Measurements from ENCODE around the gene CSNK2A3.
"Not testable (repeated sequence)": the region's sequence is repeated elsewhere in the genome, so short reads cannot be mapped to it uniquely, and the experiment has no call there.

The CSNK2A3 gene

DNA sequence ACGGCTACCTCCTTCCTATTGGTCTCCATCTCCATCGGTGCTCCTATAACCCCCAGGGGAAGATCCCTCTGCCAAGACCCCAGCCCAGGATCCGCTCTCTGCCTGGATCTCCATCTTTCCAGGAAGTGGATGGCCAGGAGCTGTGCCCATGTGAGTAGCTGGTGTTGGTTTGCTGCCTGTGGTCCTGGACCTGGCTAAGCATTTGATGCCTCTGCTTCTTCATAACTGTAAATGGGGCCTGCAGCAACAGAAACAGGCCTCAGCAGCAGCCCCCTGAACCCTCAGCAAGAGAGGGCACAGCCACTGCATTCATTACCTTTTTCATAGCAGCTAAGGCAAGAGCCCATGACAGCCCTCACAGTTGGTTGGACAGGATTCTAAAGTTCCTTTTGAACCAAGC, 26.6 kb upstream of the CSNK2A3 start:
- DNase-seq, result no peak

DNA sequence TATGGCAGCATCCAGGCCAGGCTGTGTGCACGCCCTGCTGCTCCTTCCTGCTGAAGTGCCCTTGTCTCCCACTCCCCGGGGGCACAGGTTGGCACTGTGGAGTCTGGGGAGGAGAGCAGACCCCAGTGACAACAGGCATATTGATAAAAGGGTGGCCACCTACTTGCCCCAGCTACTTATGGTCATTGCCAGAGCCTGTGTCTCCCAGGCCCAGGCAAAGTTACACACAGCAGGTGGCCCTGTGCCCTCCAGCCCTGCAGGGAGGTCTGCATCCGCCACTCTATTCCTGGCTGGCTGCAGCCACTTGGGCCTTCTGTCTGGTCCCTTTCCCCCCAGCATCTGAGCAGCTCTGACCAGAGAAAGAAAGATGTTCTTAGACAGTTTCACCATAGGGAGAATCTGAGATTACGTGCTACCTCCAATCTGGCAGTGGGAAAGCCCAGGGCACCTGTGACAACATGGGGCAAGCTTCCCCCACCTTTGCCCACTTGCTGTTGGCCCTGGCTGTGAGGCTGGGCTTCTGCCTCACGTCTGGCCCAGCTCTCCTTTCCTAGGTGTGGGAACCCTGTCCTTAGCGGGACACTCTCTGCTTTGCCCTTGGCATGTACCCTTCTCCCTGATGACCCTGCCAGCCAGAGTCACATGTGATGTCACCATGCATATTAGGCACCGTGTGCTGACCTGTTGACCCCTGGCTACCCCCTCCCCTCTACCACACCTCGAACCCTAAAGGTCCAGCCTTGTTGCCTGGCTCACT, 25.3 kb upstream of the CSNK2A3 start:
- DNase-seq, result no peak

- no peak for DNase-seq
Measured at GRCh38 chr11:11374358-11375148, 21.5 kb upstream of the CSNK2A3 start.

DNA sequence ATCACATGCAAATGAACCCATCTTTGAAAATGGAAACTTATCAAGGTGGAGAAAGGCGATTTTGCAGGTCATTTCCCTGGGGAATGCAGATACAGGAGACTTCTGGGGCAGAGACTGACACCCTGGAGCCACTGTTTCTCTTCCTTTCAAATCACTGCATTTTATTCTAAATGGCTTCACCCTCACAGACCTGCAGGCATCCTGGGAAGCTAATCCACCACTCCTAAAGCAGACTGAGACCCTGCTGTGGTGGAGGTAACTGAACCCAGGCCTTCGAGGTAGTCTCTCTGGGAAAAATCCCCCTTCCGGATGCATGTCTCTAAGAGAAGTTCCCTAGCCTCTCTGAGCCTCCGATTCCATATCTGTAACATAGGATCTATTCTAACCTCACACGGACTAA, 20.9 kb upstream of the CSNK2A3 start:
- DNase-seq, result no peak

DNA sequence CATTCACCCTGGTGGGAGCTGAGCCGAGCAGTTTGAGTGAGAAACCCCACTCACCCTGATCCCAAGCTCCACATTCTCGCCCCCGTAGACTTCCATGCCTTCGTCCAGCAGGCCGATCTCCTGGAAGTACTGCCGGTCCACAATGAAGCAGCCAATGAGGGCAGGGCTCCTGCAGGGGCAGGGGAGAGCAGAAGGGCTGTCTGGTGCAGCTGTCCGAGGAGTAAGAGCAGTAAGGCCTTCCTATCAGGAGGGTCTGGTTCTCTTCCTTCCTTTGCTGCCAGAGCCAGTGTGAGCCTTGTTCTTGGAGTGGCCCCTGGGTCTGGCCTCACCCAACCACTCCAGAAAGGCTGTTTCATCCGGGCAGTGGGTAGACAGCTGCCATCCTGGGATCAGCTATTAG, 19.4 kb upstream of the CSNK2A3 start:
- no peak for DNase-seq

DNA sequence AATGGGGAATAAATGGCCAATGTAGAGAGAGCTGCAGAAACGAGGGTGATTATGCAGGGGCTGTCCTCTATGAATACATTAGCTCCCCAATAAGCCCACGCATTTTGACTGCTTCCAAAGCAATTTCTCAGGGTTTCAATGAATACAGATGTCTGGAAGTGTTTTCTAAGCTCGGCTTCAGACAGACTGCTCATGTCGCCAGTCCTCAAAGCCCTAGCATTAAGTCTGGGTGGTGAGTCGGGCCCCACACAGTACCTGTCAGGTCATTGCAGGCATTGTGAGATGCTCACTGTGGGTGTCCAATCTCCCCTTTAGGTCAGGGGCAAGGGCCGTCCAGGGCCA, 17.9 kb upstream of the CSNK2A3 start:
- no peak for DNase-seq

DNA sequence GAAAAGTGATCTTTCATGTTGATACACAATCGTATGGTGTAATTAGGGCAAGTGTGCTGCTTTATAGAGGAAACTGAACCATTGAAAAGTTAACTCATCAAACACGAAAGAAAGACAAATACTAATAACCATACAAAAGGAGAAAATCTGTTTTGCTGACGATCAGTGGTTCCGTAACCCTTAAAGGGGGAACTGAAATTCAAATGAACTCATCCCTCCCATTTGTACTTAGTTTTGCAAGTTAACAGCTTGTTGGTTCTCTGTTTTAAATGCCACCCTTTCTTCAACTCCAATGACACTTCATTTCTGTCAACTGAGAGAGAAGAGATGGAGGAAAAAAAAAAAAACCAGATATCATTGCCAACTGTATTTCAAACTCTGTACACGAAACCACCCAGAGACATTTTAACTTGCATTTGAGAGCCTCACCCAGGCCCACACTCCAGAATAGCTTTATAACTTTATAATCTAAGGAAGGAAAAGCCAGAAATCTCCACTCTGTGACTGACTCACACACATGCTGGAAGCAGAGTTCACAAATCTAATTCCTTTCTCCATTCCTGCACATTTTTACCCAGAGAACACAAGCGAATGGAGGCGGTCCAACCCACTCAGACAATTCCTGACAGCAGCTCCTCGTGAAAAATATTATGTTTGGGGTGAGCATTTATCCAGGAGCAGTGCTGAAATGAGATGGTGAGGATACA, 17.4 kb upstream of the CSNK2A3 start:
- no peak for DNase-seq

GRCh38 chr11:11366793-11367192, 13.7 kb upstream of the CSNK2A3 start:
- no peak for DNase-seq

- no peak for DNase-seq
Measured at GRCh38 chr11:11363674-11364073, 10.6 kb upstream of the CSNK2A3 start.

- DNase-seq, result no peak
Measured at GRCh38 chr11:11359611-11360010, 6.6 kb upstream of the CSNK2A3 start.

GRCh38 chr11:11356842-11357241, 3.8 kb upstream of the CSNK2A3 start:
- no peak for DNase-seq

GRCh38 chr11:11351851-11352250, 1.2 kb downstream of the CSNK2A3 start:
- DNase-seq, result not testable (repeated sequence)

- no peak for DNase-seq
Measured at GRCh38 chr11:11351042-11351586, 1.9 kb downstream of the CSNK2A3 start.

DNA sequence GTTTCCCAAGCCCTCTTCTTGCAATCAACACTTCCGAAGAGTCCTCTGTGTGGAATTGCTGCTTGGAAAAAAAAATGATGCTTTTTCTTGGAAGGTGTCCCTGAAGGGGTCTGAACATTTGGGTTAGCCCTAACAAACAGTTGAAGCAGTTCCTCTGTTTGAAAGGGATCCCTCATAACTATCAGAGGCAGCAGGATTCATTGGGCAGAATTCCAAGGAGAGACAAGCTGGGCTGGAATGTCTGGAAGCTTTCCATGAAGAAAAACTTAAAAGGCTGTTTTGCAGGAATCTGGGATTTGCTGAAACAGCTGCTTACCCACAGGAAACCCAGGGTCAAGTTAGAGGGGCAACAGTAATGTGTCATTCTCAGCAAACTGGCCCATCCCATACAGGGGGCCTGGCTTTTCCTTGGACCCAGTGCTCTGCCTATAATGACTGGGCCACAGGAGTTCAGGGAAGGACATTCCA, 3.1 kb downstream of the CSNK2A3 start:
- DNase-seq, result peak; percentile 53

DNA sequence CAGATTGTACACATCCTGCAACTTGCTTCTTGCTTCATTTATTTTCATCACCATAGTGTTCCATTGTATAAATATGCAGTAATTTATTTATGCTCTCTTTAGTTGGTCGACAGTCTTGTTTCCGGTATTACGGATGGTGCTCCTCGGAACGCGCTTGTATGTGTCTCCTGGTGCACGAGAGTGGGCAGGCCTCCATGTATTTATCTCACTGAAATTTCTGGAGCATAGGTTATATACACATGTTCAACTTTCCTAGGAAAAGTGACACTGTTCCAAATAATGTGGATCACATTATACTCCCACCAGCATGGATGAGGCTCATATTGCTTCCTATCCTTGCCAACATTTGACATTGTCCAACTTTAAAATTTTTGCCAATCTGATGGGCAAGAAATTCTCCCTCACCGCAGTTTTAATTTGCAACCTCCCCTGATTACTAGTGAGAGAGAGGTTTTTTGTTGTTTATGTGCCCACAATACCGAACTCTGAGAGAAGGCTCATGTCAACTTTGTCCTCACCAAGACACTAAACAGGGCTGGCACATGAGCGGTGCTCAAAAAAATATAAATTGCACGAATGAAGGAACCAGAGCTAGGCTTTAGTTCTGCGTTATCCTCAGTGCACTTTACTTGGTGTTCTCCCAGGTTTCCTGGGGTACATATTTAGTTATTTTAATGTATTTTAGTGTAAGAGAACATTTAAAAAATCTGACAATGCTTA, 3.8 kb downstream of the CSNK2A3 start:
- no peak for DNase-seq

- DNase-seq, result no peak
Measured at GRCh38 chr11:11348303-11348702, 4.7 kb downstream of the CSNK2A3 start.

- peak; percentile 88 for DNase-seq
Measured at GRCh38 chr11:11347592-11347991, 5.5 kb downstream of the CSNK2A3 start.

DNA sequence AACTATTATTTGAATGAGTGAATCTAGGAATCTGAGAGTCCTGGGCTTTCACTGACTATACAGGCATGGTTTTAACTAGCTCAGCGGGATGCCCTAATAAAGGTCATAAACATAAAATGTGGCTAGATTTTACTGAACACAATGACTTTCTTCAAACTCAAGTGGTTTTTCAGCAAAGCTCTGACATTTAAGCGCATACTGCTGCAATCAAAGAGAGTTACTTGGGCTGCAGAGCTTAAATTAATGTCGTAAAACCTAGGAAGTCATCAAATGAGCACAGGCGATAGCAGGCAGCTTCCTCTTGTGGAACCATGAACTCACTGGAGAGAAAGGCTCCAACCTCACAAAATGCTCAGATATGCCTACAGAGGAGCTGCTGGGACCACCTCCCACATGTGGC, 6.7 kb downstream of the CSNK2A3 start:
- DNase-seq, result no peak

GRCh38 chr11:11345099-11345498, 8.0 kb downstream of the CSNK2A3 start:
- no peak for DNase-seq

DNA sequence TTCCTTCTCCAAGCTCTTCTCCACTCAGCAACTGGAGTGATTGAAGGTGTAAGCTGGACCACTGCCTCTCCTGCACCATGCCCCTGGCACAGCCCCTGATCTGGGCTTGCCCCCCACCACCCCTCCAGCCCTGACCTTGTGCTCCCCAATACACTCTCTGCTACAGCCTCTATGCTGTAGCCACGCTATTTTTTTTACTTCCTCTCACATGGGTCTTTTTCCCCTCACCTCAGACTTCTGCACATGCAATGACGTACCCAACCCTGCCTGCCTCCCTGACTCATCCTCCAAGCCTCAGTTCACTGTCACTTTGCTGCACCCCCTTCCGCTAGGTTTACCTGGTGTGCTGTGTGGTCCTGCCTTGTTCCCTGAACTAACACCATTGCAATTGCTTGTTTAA, 9.0 kb downstream of the CSNK2A3 start:
- DNase-seq, result no peak

DNA sequence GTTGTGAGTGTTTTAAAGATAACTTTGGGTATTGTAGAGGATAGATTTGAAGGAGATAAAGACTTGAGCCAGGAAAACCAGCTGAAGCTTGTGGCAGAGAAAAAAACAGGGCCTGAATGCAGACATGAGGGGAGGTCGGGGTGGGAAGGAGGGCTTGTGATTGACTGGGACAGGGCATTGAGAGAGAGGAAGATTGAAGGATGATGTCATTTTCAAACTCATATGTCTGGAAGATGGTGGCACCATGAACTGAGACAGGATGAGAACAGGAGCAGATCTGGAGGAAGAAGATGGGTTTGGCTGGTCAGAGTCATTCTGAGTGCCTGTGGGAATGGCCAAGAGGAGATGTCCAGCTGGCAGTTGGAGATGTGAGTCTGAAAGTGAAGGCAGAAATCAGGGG, 14.7 kb downstream of the CSNK2A3 start:
- DNase-seq, result no peak

DNA sequence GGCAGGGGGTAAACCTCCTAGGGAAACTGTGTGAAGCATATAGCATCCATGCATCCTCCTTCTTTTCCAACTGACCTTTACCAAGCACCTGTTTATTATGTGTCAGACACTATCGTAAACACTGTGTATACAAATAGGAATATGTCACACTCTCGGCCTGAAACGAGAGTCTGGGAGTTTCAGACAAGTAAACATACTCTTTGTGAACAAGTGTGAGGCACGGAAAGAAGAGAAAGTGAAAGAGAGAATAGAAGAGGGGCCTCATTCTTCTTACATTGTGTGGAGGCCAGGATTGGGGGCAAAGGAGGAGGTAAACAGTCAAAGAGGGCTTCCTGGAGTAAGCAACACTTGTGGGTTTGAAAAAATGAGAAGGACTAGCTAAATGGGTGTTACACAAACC, 16.4 kb downstream of the CSNK2A3 start:
- DNase-seq, result no peak

DNA sequence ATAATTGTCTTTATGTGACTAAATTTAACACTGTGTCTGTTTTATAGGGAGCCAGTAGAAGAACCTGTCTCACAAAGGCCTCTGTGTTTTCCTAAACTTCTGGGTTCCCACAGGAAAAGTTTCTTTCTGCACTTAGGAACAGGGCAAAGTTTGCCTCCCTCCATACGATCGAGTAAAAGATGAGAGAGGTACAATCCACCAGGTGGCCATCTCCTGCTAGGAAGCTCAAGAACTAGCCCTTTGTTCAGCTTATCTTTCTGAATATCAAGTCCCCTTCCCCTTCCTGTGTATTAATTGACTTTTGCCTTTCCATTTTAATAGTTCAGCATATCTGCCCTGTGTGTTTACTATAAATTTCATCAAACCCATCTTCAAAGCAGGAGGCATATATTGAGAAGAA, 18.0 kb downstream of the CSNK2A3 start:
- no peak for DNase-seq
